GM12878 (cell line): ENCODE results near the gene JPH4.

Source experiments
- ATF2 ChIP-seq: IDR thresholded peaks from 2 replicates; pipeline ENCODE4 v1.6.1; 2012; ENCODE audit warnings: low read length, inconsistent platforms
- EGR1 ChIP-seq, 2 experiments: IDR thresholded peaks; 1 replicate in 1 of 2; 2 replicates in 1 of 2; pipeline ENCODE4 v1.6.1; 2011 to 2012; ENCODE audit warnings: low read depth in 2 of 2, low read length in 2 of 2, borderline replicate concordance in 1 of 2, mild to moderate bottlenecking in 1 of 2, moderate library complexity in 1 of 2
- NFXL1 ChIP-seq: fragments of 450-650 bp; IDR thresholded peaks from 2 replicates; pipeline ENCODE4 v1.6.1; 2017; ENCODE audit warnings: antibody characterized with exemption, mild to moderate bottlenecking, borderline replicate concordance
- RB1 ChIP-seq: fragments of 450-650 bp; formaldehyde crosslinking; IDR thresholded peaks from 2 replicates; pipeline ENCODE4 v1.6.1; 2017; ENCODE audit warnings: mild to moderate bottlenecking, borderline replicate concordance
- SIN3A ChIP-seq: IDR thresholded peaks from 2 replicates; pipeline ENCODE4 v1.6.1; 2012; ENCODE audit warnings: low read depth, low read length, improper control_type of control experiment
- TF ChIP-seq, protein P1 (sequence below): fragments of 450-650 bp; IDR thresholded peaks from 2 replicates; pipeline ENCODE4 v1.6.1; 2018; ENCODE audit warnings: mild to moderate bottlenecking, low read depth, moderate library complexity; ENCODE audit not compliant: partially characterized antibody

- TF ChIP-seq, protein P1, sequence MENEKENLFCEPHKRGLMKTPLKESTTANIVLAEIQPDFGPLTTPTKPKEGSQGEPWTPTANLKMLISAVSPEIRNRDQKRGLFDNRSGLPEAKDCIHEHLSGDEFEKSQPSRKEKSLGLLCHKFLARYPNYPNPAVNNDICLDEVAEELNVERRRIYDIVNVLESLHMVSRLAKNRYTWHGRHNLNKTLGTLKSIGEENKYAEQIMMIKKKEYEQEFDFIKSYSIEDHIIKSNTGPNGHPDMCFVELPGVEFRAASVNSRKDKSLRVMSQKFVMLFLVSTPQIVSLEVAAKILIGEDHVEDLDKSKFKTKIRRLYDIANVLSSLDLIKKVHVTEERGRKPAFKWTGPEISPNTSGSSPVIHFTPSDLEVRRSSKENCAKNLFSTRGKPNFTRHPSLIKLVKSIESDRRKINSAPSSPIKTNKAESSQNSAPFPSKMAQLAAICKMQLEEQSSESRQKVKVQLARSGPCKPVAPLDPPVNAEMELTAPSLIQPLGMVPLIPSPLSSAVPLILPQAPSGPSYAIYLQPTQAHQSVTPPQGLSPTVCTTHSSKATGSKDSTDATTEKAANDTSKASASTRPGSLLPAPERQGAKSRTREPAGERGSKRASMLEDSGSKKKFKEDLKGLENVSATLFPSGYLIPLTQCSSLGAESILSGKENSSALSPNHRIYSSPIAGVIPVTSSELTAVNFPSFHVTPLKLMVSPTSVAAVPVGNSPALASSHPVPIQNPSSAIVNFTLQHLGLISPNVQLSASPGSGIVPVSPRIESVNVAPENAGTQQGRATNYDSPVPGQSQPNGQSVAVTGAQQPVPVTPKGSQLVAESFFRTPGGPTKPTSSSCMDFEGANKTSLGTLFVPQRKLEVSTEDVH: no peak
- TF ChIP-seq ATF2 (no peak), EGR1 (IDR thresholded peaks at IDR 0.05; ENCODE audit: borderline replicate concordance in 1 of 2, low read depth in 2 of 2, low read length in 2 of 2) (no peak), SIN3A (no peak), RB1 (no peak), NFXL1 (no peak)
These were observed 32.7 kb downstream of the JPH4 start for GRCh38 chr14:23545740-23546365.
